Astrocyte (in vitro differentiated cells and primary cell): Measurements from ENCODE around the gene LMAN1L. TPM values are rescaled to one million over a fixed set of nuclear protein-coding genes. Genes with fewer than 3 reads are reported as not detected.

Experiments used
- DNase-seq: peaks from one replicate; pipeline ENCODE4 v3.0.0-alpha.2; 2010; ENCODE audit warnings: low read depth
- FAIRE-seq: peaks from 2 replicates; lab custom pipeline; 2011; peaks lifted over from hg19 to GRCh38; lab: Jason Lieb, UNC
- H2AFZ ChIP-seq: 2 replicates; pipeline ENCODE4 v1.6.0; 2012; ENCODE audit warnings: low read depth, low read length, inconsistent platforms
- H3K27ac ChIP-seq: 2 replicates; pipeline ENCODE4 v1.5.1; 2011; ENCODE audit warnings: low read depth, low read length, inconsistent platforms
- H3K27me3 ChIP-seq: 2 replicates; pipeline ENCODE4 v1.6.0; 2011; ENCODE audit warnings: low read length, inconsistent platforms; ENCODE audit not compliant: insufficient read depth
- H3K36me3 ChIP-seq: 2 replicates; pipeline ENCODE4 v1.5.1; 2011; ENCODE audit warnings: low read length, inconsistent platforms; ENCODE audit not compliant: insufficient read depth
- H3K4me1 ChIP-seq: 2 replicates; pipeline ENCODE4 v1.5.1; 2011; ENCODE audit warnings: low read length, inconsistent platforms; ENCODE audit not compliant: insufficient read depth
- H3K4me2 ChIP-seq: 2 replicates; pipeline ENCODE4 v1.6.0; 2012; ENCODE audit warnings: low read length, inconsistent platforms
- H3K4me3 ChIP-seq: 2 replicates; pipeline ENCODE4 v1.5.1; 2011; ENCODE audit warnings: low read depth, mild to moderate bottlenecking, low read length, inconsistent platforms; ENCODE audit not compliant: insufficient read depth
- H3K79me2 ChIP-seq: 2 replicates; pipeline ENCODE4 v1.6.0; 2012; ENCODE audit warnings: mild to moderate bottlenecking, low read length, inconsistent platforms; ENCODE audit not compliant: insufficient read depth
- H3K9ac ChIP-seq: 2 replicates; pipeline ENCODE4 v1.6.0; 2012; ENCODE audit warnings: mild to moderate bottlenecking, low read length, inconsistent platforms
- H3K9me3 ChIP-seq: 2 replicates; pipeline ENCODE4 v1.5.1; 2012; ENCODE audit warnings: low read depth, mild to moderate bottlenecking, low read length, inconsistent platforms; ENCODE audit not compliant: insufficient read depth
- H4K20me1 ChIP-seq: 2 replicates; pipeline ENCODE4 v1.6.0; 2012; ENCODE audit warnings: low read length, inconsistent platforms; ENCODE audit not compliant: insufficient read depth
- H3K27ac Mint-ChIP-seq: one replicate; pipeline ENCODE4 v1.8.0; 2021; ENCODE audit warnings: mild to moderate bottlenecking, mixed read lengths; ENCODE audit not compliant: unreplicated experiment
- H3K27me3 Mint-ChIP-seq: one replicate; pipeline ENCODE4 v1.8.0; 2021; ENCODE audit warnings: low read depth, mixed read lengths; ENCODE audit not compliant: unreplicated experiment
- H3K36me3 Mint-ChIP-seq: one replicate; pipeline ENCODE4 v1.8.0; 2021; ENCODE audit warnings: low read depth, mixed read lengths; ENCODE audit not compliant: unreplicated experiment
- H3K4me1 Mint-ChIP-seq: one replicate; pipeline ENCODE4 v1.8.0; 2021; ENCODE audit warnings: low read depth, mixed read lengths; ENCODE audit not compliant: unreplicated experiment
- H3K4me3 Mint-ChIP-seq: one replicate; pipeline ENCODE4 v1.8.0; 2021; ENCODE audit warnings: mild to moderate bottlenecking, moderate library complexity, mixed read lengths; ENCODE audit not compliant: unreplicated experiment
- H3K9me3 Mint-ChIP-seq: one replicate; pipeline ENCODE4 v1.8.0; 2021; ENCODE audit warnings: mild to moderate bottlenecking, mixed read lengths; ENCODE audit not compliant: unreplicated experiment
- EZH2 ChIP-seq: IDR thresholded peaks from 2 replicates; pipeline ENCODE4 v1.6.1; 2012; ENCODE audit warnings: mild to moderate bottlenecking, low read length, inconsistent platforms; ENCODE audit not compliant: insufficient read depth
- total RNA-seq: library from RNA; stranded (reverse); gene quantifications from 2 replicates; pipeline ENCODE4 v1.2.1, GENCODE V29; 2021
- TF ChIP-seq, protein P1 (sequence below): IDR thresholded peaks from 2 replicates; pipeline ENCODE4 v1.5.1; 2011; ENCODE audit warnings: low read depth, mild to moderate bottlenecking, inconsistent platforms, low read length, moderate library complexity; ENCODE audit not compliant: insufficient read depth

LMAN1L gene
- total RNA-seq, 1 donor from 2014 or later = 0.32 TPM

- peaks cover 5% of the 10 kb centered on the region for H3K27me3 Mint-ChIP-seq
- no peaks in the 10 kb centered on the region for H3K36me3 Mint-ChIP-seq
- H3K9me3 Mint-ChIP-seq = no peaks in the 10 kb centered on the region
- H2AFZ ChIP-seq = no peak overlapping the region
- no peak overlapping the region for H3K27ac Mint-ChIP-seq
- H3K27me3 ChIP-seq = no peaks in the 10 kb centered on the region
- H3K4me2 ChIP-seq = no peak overlapping the region
- DNase-seq = no peak
- H3K27ac ChIP-seq = no peak overlapping the region
- H3K36me3 ChIP-seq = no peaks in the 10 kb centered on the region
- H3K79me2 ChIP-seq = no peaks in the 10 kb centered on the region
- H3K4me1 Mint-ChIP-seq = peaks cover 11% of the 10 kb centered on the region
- no peak overlapping the region for H3K4me3 ChIP-seq
- H3K4me1 ChIP-seq = peaks cover 8% of the 10 kb centered on the region
- TF ChIP-seq, protein P1, sequence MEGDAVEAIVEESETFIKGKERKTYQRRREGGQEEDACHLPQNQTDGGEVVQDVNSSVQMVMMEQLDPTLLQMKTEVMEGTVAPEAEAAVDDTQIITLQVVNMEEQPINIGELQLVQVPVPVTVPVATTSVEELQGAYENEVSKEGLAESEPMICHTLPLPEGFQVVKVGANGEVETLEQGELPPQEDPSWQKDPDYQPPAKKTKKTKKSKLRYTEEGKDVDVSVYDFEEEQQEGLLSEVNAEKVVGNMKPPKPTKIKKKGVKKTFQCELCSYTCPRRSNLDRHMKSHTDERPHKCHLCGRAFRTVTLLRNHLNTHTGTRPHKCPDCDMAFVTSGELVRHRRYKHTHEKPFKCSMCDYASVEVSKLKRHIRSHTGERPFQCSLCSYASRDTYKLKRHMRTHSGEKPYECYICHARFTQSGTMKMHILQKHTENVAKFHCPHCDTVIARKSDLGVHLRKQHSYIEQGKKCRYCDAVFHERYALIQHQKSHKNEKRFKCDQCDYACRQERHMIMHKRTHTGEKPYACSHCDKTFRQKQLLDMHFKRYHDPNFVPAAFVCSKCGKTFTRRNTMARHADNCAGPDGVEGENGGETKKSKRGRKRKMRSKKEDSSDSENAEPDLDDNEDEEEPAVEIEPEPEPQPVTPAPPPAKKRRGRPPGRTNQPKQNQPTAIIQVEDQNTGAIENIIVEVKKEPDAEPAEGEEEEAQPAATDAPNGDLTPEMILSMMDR = no peak
- no peak for TF ChIP-seq EZH2
- H4K20me1 ChIP-seq = no peaks in the 10 kb centered on the region
- no peak for FAIRE-seq
- H3K9ac ChIP-seq = no peak overlapping the region
- no peaks in the 10 kb centered on the region for H3K9me3 ChIP-seq
- H3K4me3 Mint-ChIP-seq = no peak overlapping the region
These were observed 2.7 kb upstream of the LMAN1L start for GRCh38 chr15:74809956-74810355.

GRCh38 chr15:74815121-74815934 is 2.7 kb downstream of the LMAN1L start:
- Mint-ChIP-seq H3K4me1 (peaks cover 7% of the 10 kb centered on the region), H3K27ac (no peak overlapping the region), H3K27me3 (peaks cover 11% of the 10 kb centered on the region), H3K4me3 (no peak overlapping the region), H3K9me3 (no peaks in the 10 kb centered on the region), H3K36me3 (no peaks in the 10 kb centered on the region)
- H2AFZ ChIP-seq = no peak overlapping the region
- FAIRE-seq = no peak
- no peaks in the 10 kb centered on the region for H4K20me1 ChIP-seq
- H3K27me3 ChIP-seq = no peaks in the 10 kb centered on the region
- no peak overlapping the region for H3K27ac ChIP-seq
- H3K4me1 ChIP-seq = peaks cover 8% of the 10 kb centered on the region
- no peaks in the 10 kb centered on the region for H3K36me3 ChIP-seq
- no peak overlapping the region for H3K4me2 ChIP-seq
- H3K9me3 ChIP-seq = no peaks in the 10 kb centered on the region
- H3K4me3 ChIP-seq = no peak overlapping the region
- DNase-seq = no peak
- TF ChIP-seq, protein P1 = no peak
- TF ChIP-seq EZH2 = no peak
- no peak overlapping the region for H3K9ac ChIP-seq
- no peaks in the 10 kb centered on the region for H3K79me2 ChIP-seq

DNA sequence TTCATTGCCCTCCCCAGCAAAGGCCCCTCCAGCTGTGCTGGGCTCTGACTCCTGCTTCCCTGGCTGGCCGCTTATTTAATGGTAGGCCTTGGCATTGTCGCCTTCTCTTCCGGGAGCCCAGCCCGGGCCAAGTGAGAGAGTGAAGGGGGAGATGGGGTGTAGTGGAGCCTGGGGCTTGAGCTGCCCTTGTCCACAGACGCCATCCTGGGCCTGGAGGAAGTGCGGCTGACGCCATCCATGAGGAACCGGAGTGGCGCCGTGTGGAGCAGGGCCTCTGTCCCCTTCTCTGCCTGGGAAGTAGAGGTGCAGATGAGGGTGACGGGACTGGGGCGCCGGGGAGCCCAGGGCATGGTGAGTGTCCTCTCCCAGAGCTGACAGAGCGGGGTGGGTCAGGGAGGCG is 3.3 kb downstream of the LMAN1L start:
- H3K27ac Mint-ChIP-seq = no peak overlapping the region

More for the DNA sequence above, 3.3 kb downstream of the LMAN1L start:
- Histone ChIP-seq H2AFZ (no peak overlapping the region), H3K9ac (no peak overlapping the region), H4K20me1 (no peaks in the 10 kb centered on the region), H3K27ac (no peak overlapping the region), H3K36me3 (no peaks in the 10 kb centered on the region), H3K4me3 (no peak overlapping the region), H3K27me3 (no peaks in the 10 kb centered on the region), H3K4me1 (peaks cover 8% of the 10 kb centered on the region), H3K9me3 (no peaks in the 10 kb centered on the region), H3K4me2 (no peak overlapping the region), H3K79me2 (no peaks in the 10 kb centered on the region)
- TF ChIP-seq EZH2 = no peak
- TF ChIP-seq, protein P1 = no peak
- no peak overlapping the region for H3K4me3 Mint-ChIP-seq
- FAIRE-seq (no peak), DNase-seq (no peak)
- no peaks in the 10 kb centered on the region for H3K36me3 Mint-ChIP-seq
- H3K27me3 Mint-ChIP-seq = peaks cover 11% of the 10 kb centered on the region
- peaks cover 7% of the 10 kb centered on the region for H3K4me1 Mint-ChIP-seq
- no peaks in the 10 kb centered on the region for H3K9me3 Mint-ChIP-seq
